ENCODE data around the gene KRTAP6-3. TPM values are rescaled to one million over a fixed set of nuclear protein-coding genes. Genes with fewer than 3 reads are reported as not detected.

KRTAP6-3 gene
- total and polyA plus RNA-seq, 9 of the 15 experiments (the other 6 are each of a cell fraction or from before 2014, with no cell fraction given), result 0.23 TPM; not detected in 8

DNA sequence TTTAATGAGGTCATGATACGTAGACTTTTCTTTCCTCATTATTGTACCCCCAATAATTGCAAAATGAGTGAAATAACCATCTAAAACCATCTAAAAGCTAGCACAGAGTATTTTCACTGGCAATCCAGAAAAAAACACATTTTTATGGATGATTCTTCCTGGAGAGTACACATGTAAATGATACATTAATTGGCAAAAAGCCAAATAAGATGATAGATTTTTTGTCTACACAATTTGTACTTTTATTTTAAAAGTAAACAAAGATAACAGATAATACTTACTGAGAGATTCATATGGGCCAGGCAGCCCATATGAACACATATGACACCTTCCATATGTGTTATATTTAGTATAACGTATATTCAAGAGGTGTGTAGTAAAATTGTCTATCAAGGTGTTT is 28.6 kb upstream of the KRTAP6-3 start:
- Histone ChIP-seq H3K36me3 (ENCODE audit: control insufficient read depth, insufficient read depth, low read length) (no peaks in the 10 kb centered on the region), H3K4me1 (replicated peaks in 1 of 2; ENCODE audit: control insufficient read depth in 2 of 2, insufficient read depth in 2 of 2, low read length in 2 of 2) (no peaks in the 10 kb centered on the region), H3K27ac (ENCODE audit: extremely low read depth, low read depth, low read length) (no peak overlapping the region), H2AFZ (ENCODE audit: low read depth, low read length) (no peak overlapping the region), H3K4me2 (ENCODE audit: insufficient read depth, low read length) (no peak overlapping the region), H3K4me3 (no peak overlapping the region), H3K79me2 (ENCODE audit: control insufficient read depth, insufficient read depth, low read length) (no peaks in the 10 kb centered on the region), H3K9me1 (ENCODE audit: control insufficient read depth, insufficient read depth, low read length) (no peaks in the 10 kb centered on the region), H3K27me3 (ENCODE audit: control insufficient read depth in 2 of 2, insufficient read depth in 2 of 2, low read length in 2 of 2) (no peaks in the 10 kb centered on the region), H3K9me3 (replicated peaks; ENCODE audit: control insufficient read depth, insufficient read depth, low read depth, low read length) (no peaks in the 10 kb centered on the region; the same call in 1 of the 2 replicates), H4K20me1 (replicated peaks; ENCODE audit: control insufficient read depth, insufficient read depth, low read length) (no peaks in the 10 kb centered on the region), H3K9ac (ENCODE audit: insufficient read depth in 1 of 2, low read depth in 2 of 2, low read length in 2 of 2) (no peak overlapping the region)
- 0% methylated on average over 2 of the region's 2 CpGs for whole genome bisulfite sequencing (ENCODE audit: insufficient coverage, low coverage, missing lambda C conversion rate)
- ChIA-PET CTCF (ENCODE audit: low intra/inter-chr PET ratio) (no interaction called here), POLR2A (no interaction called here)
- intact Hi-C loops (cut with micrococcal nuclease), result no loop called here
- no peak for FAIRE-seq
- no peak for ATAC-seq
- in situ Hi-C loops (cut with MboI), result no loop called here
- TF ChIP-seq STAG1 (CRISPR knock-in tag; IDR thresholded peaks at IDR 0.05; ENCODE audit: borderline replicate concordance) (no peak), ATF7 (IDR thresholded peaks at IDR 0.05) (no peak), SLC30A9 (CRISPR knock-in tag; IDR thresholded peaks at IDR 0.05) (no peak), GTF3C2 (IDR thresholded peaks at IDR 0.05; ENCODE audit: borderline replicate concordance, extremely low read depth, insufficient read length) (no peak), ZNF655 (CRISPR knock-in tag; IDR thresholded peaks at IDR 0.05) (no peak), NFIC (IDR thresholded peaks at IDR 0.05) (peak; percentile 77), MEIS2 (IDR thresholded peaks at IDR 0.05; ENCODE audit: partially characterized antibody) (no peak), ZNF347 (CRISPR knock-in tag; IDR thresholded peaks at IDR 0.05; ENCODE audit: low read depth) (no peak), ARID1B (IDR thresholded peaks at IDR 0.05) (no peak), IRF1 (CRISPR knock-in tag; IDR thresholded peaks at IDR 0.05; ENCODE audit: borderline replicate concordance) (no peak), NFIX (CRISPR knock-in tag; IDR thresholded peaks at IDR 0.05; ENCODE audit: low read depth) (peak; percentile 84)
- DNase-seq (ENCODE audit: extremely low read depth in 1 of 4, low spot score in 3 of 4), result no peak
- no TSS peak for BruUV-seq (replicated peaks)
